ENCODE measurements around the gene PTPRN2. TPM values are rescaled to one million over a fixed set of nuclear protein-coding genes. Genes with fewer than 3 reads are reported as not detected.

PTPRN2 gene
- total RNA-seq, 2 experiments from 2014 or later = 4.7 to 4.8 TPM

GRCh38 chr7:157876469-157877285 is 710.9 kb downstream of the PTPRN2 start:
- Mint-ChIP-seq H3K4me3 (no peak overlapping the region), H3K36me3 (ENCODE audit: low read depth) (peaks cover 5% of the 10 kb centered on the region), H3K27ac (no peak overlapping the region), H3K27me3 (peaks cover 2% of the 10 kb centered on the region), H3K9me3 (peaks cover 16% of the 10 kb centered on the region), H3K4me1 (peaks cover 14% of the 10 kb centered on the region)
- POLR2A ChIA-PET = no interaction called here
- CTCF ChIA-PET = no interaction called here
- DNase-seq = no peak

GRCh38 chr7:157875230-157876179 is 712.1 kb downstream of the PTPRN2 start:
- Mint-ChIP-seq H3K27me3 (peaks cover 2% of the 10 kb centered on the region), H3K4me3 (peak overlapping the region; percentile 68), H3K27ac (no peak overlapping the region), H3K36me3 (ENCODE audit: low read depth) (no peaks in the 10 kb centered on the region), H3K9me3 (peaks cover 9% of the 10 kb centered on the region), H3K4me1 (peaks cover 11% of the 10 kb centered on the region)
- CTCF ChIA-PET = no interaction called here
- DNase-seq = peak; percentile 50
- POLR2A ChIA-PET = no interaction called here

- Mint-ChIP-seq H3K4me1 (peaks cover 11% of the 10 kb centered on the region), H3K27me3 (peaks cover 2% of the 10 kb centered on the region), H3K27ac (no peak overlapping the region), H3K4me3 (peak overlapping the region; percentile 68), H3K9me3 (peaks cover 5% of the 10 kb centered on the region), H3K36me3 (ENCODE audit: low read depth) (no peaks in the 10 kb centered on the region)
- ChIA-PET CTCF (interaction anchor here (1.4 kb wide), 1 partner anchor 443 kb away, joined by 4 read pairs; no protein-coding TSS in a partner anchor), POLR2A (no interaction called here)
- no peak for DNase-seq
Observed at GRCh38 chr7:157874870-157875229, 712.8 kb downstream of the PTPRN2 start.

- CTCF ChIA-PET = interaction anchor here (1.4 kb wide), 1 partner anchor 442 kb away, joined by 4 read pairs; no protein-coding TSS in a partner anchor
- Mint-ChIP-seq H3K9me3 (peaks cover 2% of the 10 kb centered on the region), H3K36me3 (ENCODE audit: low read depth) (no peaks in the 10 kb centered on the region), H3K27ac (no peak overlapping the region), H3K4me1 (peaks cover 11% of the 10 kb centered on the region), H3K4me3 (peak overlapping the region; percentile 68), H3K27me3 (peaks cover 2% of the 10 kb centered on the region)
- POLR2A ChIA-PET = interaction anchor here (0.7 kb wide), 1 partner anchor 28 kb away, joined by 3 read pairs; no protein-coding TSS in a partner anchor
- no peak for DNase-seq
Observed at GRCh38 chr7:157874208-157874816, 713.3 kb downstream of the PTPRN2 start.

- ChIA-PET CTCF (interaction anchor here (1.4 kb wide), 1 partner anchor 442 kb away, joined by 4 read pairs; no protein-coding TSS in a partner anchor), POLR2A (interaction anchor here (0.7 kb wide), 1 partner anchor 28 kb away, joined by 3 read pairs; no protein-coding TSS in a partner anchor)
- Mint-ChIP-seq H3K36me3 (ENCODE audit: low read depth) (no peaks in the 10 kb centered on the region), H3K27me3 (peaks cover 2% of the 10 kb centered on the region), H3K9me3 (no peaks in the 10 kb centered on the region), H3K4me1 (peaks cover 11% of the 10 kb centered on the region), H3K4me3 (no peak overlapping the region), H3K27ac (no peak overlapping the region)
- DNase-seq = no peak
Observed at GRCh38 chr7:157873664-157874063, 714.0 kb downstream of the PTPRN2 start.

GRCh38 chr7:157873181-157873580 is 714.4 kb downstream of the PTPRN2 start:
- POLR2A ChIA-PET = interaction anchor here (0.7 kb wide), 1 partner anchor 27 kb away, joined by 3 read pairs; no protein-coding TSS in a partner anchor
- H3K4me3 Mint-ChIP-seq = no peak overlapping the region
- H3K36me3 Mint-ChIP-seq (ENCODE audit: low read depth) = no peaks in the 10 kb centered on the region
- no peak overlapping the region for H3K27ac Mint-ChIP-seq
- H3K9me3 Mint-ChIP-seq = no peaks in the 10 kb centered on the region
- CTCF ChIA-PET = interaction anchor here (1.4 kb wide), 1 partner anchor 441 kb away, joined by 4 read pairs; no protein-coding TSS in a partner anchor
- H3K4me1 Mint-ChIP-seq = peaks cover 11% of the 10 kb centered on the region
- no peak for DNase-seq
- H3K27me3 Mint-ChIP-seq = peaks cover 2% of the 10 kb centered on the region

GRCh38 chr7:157872447-157872846 is 715.2 kb downstream of the PTPRN2 start:
- Mint-ChIP-seq H3K27me3 (peaks cover 2% of the 10 kb centered on the region), H3K9me3 (peaks cover under 1% of the 10 kb centered on the region), H3K36me3 (ENCODE audit: low read depth) (no peaks in the 10 kb centered on the region), H3K4me1 (peaks cover 11% of the 10 kb centered on the region), H3K4me3 (no peak overlapping the region), H3K27ac (no peak overlapping the region)
- CTCF ChIA-PET = no interaction called here
- POLR2A ChIA-PET = no interaction called here
- no peak for DNase-seq

- H3K4me3 Mint-ChIP-seq = no peak overlapping the region
- DNase-seq = no peak
- H3K36me3 Mint-ChIP-seq (ENCODE audit: low read depth) = no peaks in the 10 kb centered on the region
- H3K9me3 Mint-ChIP-seq = peaks cover 2% of the 10 kb centered on the region
- peaks cover 11% of the 10 kb centered on the region for H3K4me1 Mint-ChIP-seq
- no peak overlapping the region for H3K27ac Mint-ChIP-seq
- CTCF ChIA-PET = no interaction called here
- peaks cover 2% of the 10 kb centered on the region for H3K27me3 Mint-ChIP-seq
- POLR2A ChIA-PET = no interaction called here
Observed at GRCh38 chr7:157871681-157872080, 715.9 kb downstream of the PTPRN2 start.

- ChIA-PET POLR2A (no interaction called here), CTCF (no interaction called here)
- Mint-ChIP-seq H3K9me3 (peaks cover 2% of the 10 kb centered on the region), H3K27me3 (peaks cover 2% of the 10 kb centered on the region), H3K36me3 (ENCODE audit: low read depth) (no peaks in the 10 kb centered on the region), H3K4me1 (peaks cover 11% of the 10 kb centered on the region), H3K4me3 (no peak overlapping the region), H3K27ac (no peak overlapping the region)
- DNase-seq = no peak
Observed at GRCh38 chr7:157870644-157871290, 716.9 kb downstream of the PTPRN2 start.

GRCh38 chr7:157869793-157870192 is 717.8 kb downstream of the PTPRN2 start:
- H3K36me3 Mint-ChIP-seq (ENCODE audit: low read depth) = no peaks in the 10 kb centered on the region
- H3K9me3 Mint-ChIP-seq = peaks cover 2% of the 10 kb centered on the region
- POLR2A ChIA-PET = no interaction called here
- CTCF ChIA-PET = interaction anchor here (0.6 kb wide), 1 partner anchor 437 kb away, joined by 3 read pairs; no protein-coding TSS in a partner anchor
- peaks cover 2% of the 10 kb centered on the region for H3K27me3 Mint-ChIP-seq
- peaks cover 7% of the 10 kb centered on the region for H3K4me1 Mint-ChIP-seq
- DNase-seq = no peak
- no peak overlapping the region for H3K27ac Mint-ChIP-seq
- no peak overlapping the region for H3K4me3 Mint-ChIP-seq

- Mint-ChIP-seq H3K36me3 (ENCODE audit: low read depth) (no peaks in the 10 kb centered on the region), H3K9me3 (peaks cover 2% of the 10 kb centered on the region), H3K27me3 (no peaks in the 10 kb centered on the region), H3K4me3 (no peak overlapping the region), H3K27ac (no peak overlapping the region), H3K4me1 (peaks cover 3% of the 10 kb centered on the region)
- DNase-seq = no peak
- CTCF ChIA-PET = no interaction called here
- POLR2A ChIA-PET = no interaction called here
Observed at GRCh38 chr7:157867685-157868305, 719.8 kb downstream of the PTPRN2 start.

GRCh38 chr7:157866336-157866924 is 721.2 kb downstream of the PTPRN2 start:
- Mint-ChIP-seq H3K4me1 (no peaks in the 10 kb centered on the region), H3K4me3 (no peak overlapping the region), H3K27me3 (no peaks in the 10 kb centered on the region), H3K27ac (no peak overlapping the region), H3K36me3 (ENCODE audit: low read depth) (no peaks in the 10 kb centered on the region), H3K9me3 (peaks cover 2% of the 10 kb centered on the region)
- ChIA-PET POLR2A (no interaction called here), CTCF (no interaction called here)
- no peak for DNase-seq
